ENCODE data around the gene PLN.

The PLN gene

GRCh38 chr6:118548136-118548535, at the start of gene PLN:
TSS of gene PLN (plus strand) at chr6:118548296. CDS start at chr6:118558922, 10,626 bp downstream.
- no peaks in the 10 kb centered on the region for H3K4me1 ChIP-seq (ENCODE audit: insufficient read depth, insufficient read length)
- no peak within 1 kb of the TSS for H3K4me3 ChIP-seq (ENCODE audit: insufficient read length, low read depth)
- H3K9ac ChIP-seq (ENCODE audit: insufficient read length, low read depth), result no peak within 1 kb of the TSS
- TF ChIP-seq ZNF274 (IDR thresholded peaks at IDR 0.05; ENCODE audit: low read depth, low read length) (no peak), YY1 (IDR thresholded peaks at IDR 0.05; ENCODE audit: insufficient read depth, insufficient read length) (no peak), SUZ12 (IDR thresholded peaks at IDR 0.05; ENCODE audit: extremely low read depth, insufficient read depth, insufficient read length) (no peak)
- DNase-seq (ENCODE audit: low read depth, low spot score), result no peak
- H3K27me3 ChIP-seq (ENCODE audit: insufficient read depth, insufficient read length), result no peaks in the 10 kb centered on the region
- no peaks in the 10 kb centered on the region for H3K9me3 ChIP-seq (ENCODE audit: insufficient read depth, low read length)
- no peaks in the 10 kb centered on the region for H3K36me3 ChIP-seq (ENCODE audit: insufficient read depth, insufficient read length, low read length)

DNA sequence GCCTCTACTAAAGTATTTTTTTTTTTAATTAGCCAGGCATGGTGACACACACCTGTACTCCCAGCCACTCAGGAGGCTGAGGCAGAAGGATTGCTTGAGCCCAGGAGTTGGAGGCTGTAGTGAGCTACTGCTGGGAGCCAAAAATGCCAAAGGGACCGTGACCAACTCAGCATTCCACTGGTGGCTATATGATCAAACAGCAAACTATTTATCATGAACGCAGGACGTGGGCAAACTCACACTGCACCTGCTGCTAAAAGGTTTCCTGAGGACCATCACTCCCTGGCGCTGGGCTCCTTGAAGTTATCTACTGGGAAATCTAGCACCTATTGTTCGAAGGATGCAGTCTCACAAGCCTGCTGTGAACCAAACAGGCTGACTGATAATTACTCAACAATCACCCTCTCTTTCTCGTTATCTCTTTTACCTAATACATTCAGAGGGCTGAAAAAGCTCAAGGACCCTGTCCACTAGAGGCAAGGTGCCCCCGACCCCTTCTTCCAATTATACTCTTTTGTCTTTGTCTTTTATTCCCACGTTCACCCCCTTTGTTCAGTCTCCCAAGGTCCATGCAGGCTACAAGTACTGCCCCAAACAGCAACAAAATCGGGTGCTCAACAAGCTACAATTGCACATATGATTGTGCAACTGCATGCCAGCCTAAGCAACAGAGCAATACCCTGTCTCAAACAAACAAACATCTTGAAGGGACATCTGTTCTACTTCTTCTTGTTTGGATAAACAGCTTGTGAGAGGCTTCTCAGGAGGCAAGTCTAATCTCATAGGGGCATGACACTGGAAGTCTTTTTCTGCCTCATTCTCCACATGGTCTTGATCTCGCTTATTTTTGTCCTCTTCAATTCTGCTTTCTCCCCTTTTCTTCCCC, 47.7 kb upstream of the PLN start:
- no peak for TF ChIP-seq ZNF274 (IDR thresholded peaks at IDR 0.05; ENCODE audit: low read depth, low read length)
- Histone ChIP-seq H3K4me3 (ENCODE audit: insufficient read length, low read depth) (no peak overlapping the region), H3K9ac (ENCODE audit: insufficient read length, low read depth) (no peak overlapping the region), H3K9me3 (ENCODE audit: insufficient read depth, low read length) (no peaks in the 10 kb centered on the region), H3K4me1 (ENCODE audit: insufficient read depth, insufficient read length) (no peaks in the 10 kb centered on the region), H3K27me3 (ENCODE audit: insufficient read depth, insufficient read length) (no peaks in the 10 kb centered on the region), H3K36me3 (ENCODE audit: insufficient read depth, insufficient read length, low read length) (no peaks in the 10 kb centered on the region)
- no peak for DNase-seq (ENCODE audit: low read depth, low spot score)

DNA sequence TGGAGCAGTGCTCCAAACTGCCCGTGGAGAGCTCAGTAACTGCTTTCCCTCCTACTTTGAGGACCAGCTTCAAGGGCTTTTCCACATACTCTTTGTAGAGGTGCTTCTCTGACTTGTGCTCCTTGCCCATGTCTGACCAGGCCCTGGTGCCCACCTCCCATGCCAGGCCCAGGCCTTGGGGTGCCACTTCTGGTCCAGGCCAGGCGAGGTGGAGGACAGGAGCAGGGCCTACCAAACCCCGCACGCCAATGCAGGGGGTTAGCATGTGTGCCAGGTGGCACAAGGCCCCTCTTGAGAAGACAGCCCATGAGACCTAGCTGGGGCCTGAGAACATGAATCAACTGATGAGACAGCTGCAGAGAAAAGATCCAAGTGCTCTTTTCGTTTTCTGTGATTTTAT, 47.0 kb upstream of the PLN start:
- no peaks in the 10 kb centered on the region for H3K27me3 ChIP-seq (ENCODE audit: insufficient read depth, insufficient read length)
- no peak overlapping the region for H3K4me3 ChIP-seq (ENCODE audit: insufficient read length, low read depth)
- TF ChIP-seq SUZ12 (IDR thresholded peaks at IDR 0.05; ENCODE audit: extremely low read depth, insufficient read depth, insufficient read length), result no peak
- no peak for TF ChIP-seq YY1 (IDR thresholded peaks at IDR 0.05; ENCODE audit: insufficient read depth, insufficient read length)
- no peak for TF ChIP-seq ZNF274 (IDR thresholded peaks at IDR 0.05; ENCODE audit: low read depth, low read length)
- H3K4me1 ChIP-seq (ENCODE audit: insufficient read depth, insufficient read length), result no peaks in the 10 kb centered on the region
- H3K9me3 ChIP-seq (ENCODE audit: insufficient read depth, low read length), result no peaks in the 10 kb centered on the region
- no peak for DNase-seq (ENCODE audit: low read depth, low spot score)
- H3K36me3 ChIP-seq (ENCODE audit: insufficient read depth, insufficient read length, low read length), result no peaks in the 10 kb centered on the region
- no peak overlapping the region for H3K9ac ChIP-seq (ENCODE audit: insufficient read length, low read depth)

- DNase-seq (ENCODE audit: low read depth, low spot score), result no peak
- no peaks in the 10 kb centered on the region for H3K27me3 ChIP-seq (ENCODE audit: insufficient read depth, insufficient read length)
- H3K4me1 ChIP-seq (ENCODE audit: insufficient read depth, insufficient read length), result no peaks in the 10 kb centered on the region
- H3K4me3 ChIP-seq (ENCODE audit: insufficient read length, low read depth), result no peak overlapping the region
- no peak overlapping the region for H3K9ac ChIP-seq (ENCODE audit: insufficient read length, low read depth)
- no peaks in the 10 kb centered on the region for H3K36me3 ChIP-seq (ENCODE audit: insufficient read depth, insufficient read length, low read length)
- no peaks in the 10 kb centered on the region for H3K9me3 ChIP-seq (ENCODE audit: insufficient read depth, low read length)
- TF ChIP-seq ZNF274 (IDR thresholded peaks at IDR 0.05; ENCODE audit: low read depth, low read length) (no peak), SUZ12 (IDR thresholded peaks at IDR 0.05; ENCODE audit: extremely low read depth, insufficient read depth, insufficient read length) (no peak), YY1 (IDR thresholded peaks at IDR 0.05; ENCODE audit: insufficient read depth, insufficient read length) (no peak)
Measured at GRCh38 chr6:118501765-118502164, 46.3 kb upstream of the PLN start.

- Histone ChIP-seq H3K4me3 (ENCODE audit: insufficient read length, low read depth) (no peak overlapping the region), H3K4me1 (ENCODE audit: insufficient read depth, insufficient read length) (no peaks in the 10 kb centered on the region), H3K27me3 (ENCODE audit: insufficient read depth, insufficient read length) (no peaks in the 10 kb centered on the region), H3K9ac (ENCODE audit: insufficient read length, low read depth) (no peak overlapping the region), H3K9me3 (ENCODE audit: insufficient read depth, low read length) (no peaks in the 10 kb centered on the region), H3K36me3 (ENCODE audit: insufficient read depth, insufficient read length, low read length) (no peaks in the 10 kb centered on the region)
- no peak for DNase-seq (ENCODE audit: low read depth, low spot score)
- no peak for TF ChIP-seq SUZ12 (IDR thresholded peaks at IDR 0.05; ENCODE audit: extremely low read depth, insufficient read depth, insufficient read length)
- TF ChIP-seq YY1 (IDR thresholded peaks at IDR 0.05; ENCODE audit: insufficient read depth, insufficient read length), result no peak
- TF ChIP-seq ZNF274 (IDR thresholded peaks at IDR 0.05; ENCODE audit: low read depth, low read length), result no peak
Measured at GRCh38 chr6:118502169-118502568, 45.9 kb upstream of the PLN start.

- H3K4me1 ChIP-seq (ENCODE audit: insufficient read depth, insufficient read length), result no peaks in the 10 kb centered on the region
- DNase-seq (ENCODE audit: low read depth, low spot score), result no peak
- H3K4me3 ChIP-seq (ENCODE audit: insufficient read length, low read depth), result no peak overlapping the region
- no peak overlapping the region for H3K9ac ChIP-seq (ENCODE audit: insufficient read length, low read depth)
- H3K9me3 ChIP-seq (ENCODE audit: insufficient read depth, low read length), result no peaks in the 10 kb centered on the region
- H3K36me3 ChIP-seq (ENCODE audit: insufficient read depth, insufficient read length, low read length), result no peaks in the 10 kb centered on the region
- no peak for TF ChIP-seq ZNF274 (IDR thresholded peaks at IDR 0.05; ENCODE audit: low read depth, low read length)
- TF ChIP-seq SUZ12 (IDR thresholded peaks at IDR 0.05; ENCODE audit: extremely low read depth, insufficient read depth, insufficient read length), result no peak
- no peak for TF ChIP-seq YY1 (IDR thresholded peaks at IDR 0.05; ENCODE audit: insufficient read depth, insufficient read length)
- no peaks in the 10 kb centered on the region for H3K27me3 ChIP-seq (ENCODE audit: insufficient read depth, insufficient read length)
Measured at GRCh38 chr6:118504611-118505010, 43.5 kb upstream of the PLN start.

DNA sequence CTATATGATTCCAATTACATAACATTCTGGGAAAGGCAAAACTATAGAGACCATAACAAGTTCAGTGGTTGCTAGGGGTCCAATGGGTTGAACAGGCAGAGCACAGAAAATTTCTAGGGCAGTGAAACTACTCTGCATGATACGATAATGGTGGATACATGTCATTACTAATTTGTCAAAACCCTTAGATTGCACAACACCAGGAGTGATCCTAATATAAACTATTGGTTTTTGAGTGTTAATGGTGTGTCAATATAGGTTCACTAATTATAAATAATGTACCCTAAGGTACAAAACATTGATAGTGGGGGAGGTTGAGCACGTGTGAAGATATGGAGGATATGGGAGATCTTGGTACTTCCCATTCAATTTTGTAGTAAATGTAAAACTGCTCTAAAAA, 42.4 kb upstream of the PLN start:
- no peaks in the 10 kb centered on the region for H3K4me1 ChIP-seq (ENCODE audit: insufficient read depth, insufficient read length)
- H3K9ac ChIP-seq (ENCODE audit: insufficient read length, low read depth), result no peak overlapping the region
- no peaks in the 10 kb centered on the region for H3K9me3 ChIP-seq (ENCODE audit: insufficient read depth, low read length)
- no peaks in the 10 kb centered on the region for H3K36me3 ChIP-seq (ENCODE audit: insufficient read depth, insufficient read length, low read length)
- no peak for DNase-seq (ENCODE audit: low read depth, low spot score)
- TF ChIP-seq YY1 (IDR thresholded peaks at IDR 0.05; ENCODE audit: insufficient read depth, insufficient read length), result no peak
- H3K4me3 ChIP-seq (ENCODE audit: insufficient read length, low read depth), result no peak overlapping the region
- H3K27me3 ChIP-seq (ENCODE audit: insufficient read depth, insufficient read length), result no peaks in the 10 kb centered on the region

Data from NT2/D1 (cell line).